Raji (cell line): ENCODE data around the gene EXTL1.

Experiments
- POLR2A ChIP-seq: IDR thresholded peaks from 2 replicates; pipeline ENCODE4 v1.6.1; 2011; ENCODE audit warnings: low read depth, low read length, control low read depth; ENCODE audit not compliant: insufficient read depth

The EXTL1 gene

DNA sequence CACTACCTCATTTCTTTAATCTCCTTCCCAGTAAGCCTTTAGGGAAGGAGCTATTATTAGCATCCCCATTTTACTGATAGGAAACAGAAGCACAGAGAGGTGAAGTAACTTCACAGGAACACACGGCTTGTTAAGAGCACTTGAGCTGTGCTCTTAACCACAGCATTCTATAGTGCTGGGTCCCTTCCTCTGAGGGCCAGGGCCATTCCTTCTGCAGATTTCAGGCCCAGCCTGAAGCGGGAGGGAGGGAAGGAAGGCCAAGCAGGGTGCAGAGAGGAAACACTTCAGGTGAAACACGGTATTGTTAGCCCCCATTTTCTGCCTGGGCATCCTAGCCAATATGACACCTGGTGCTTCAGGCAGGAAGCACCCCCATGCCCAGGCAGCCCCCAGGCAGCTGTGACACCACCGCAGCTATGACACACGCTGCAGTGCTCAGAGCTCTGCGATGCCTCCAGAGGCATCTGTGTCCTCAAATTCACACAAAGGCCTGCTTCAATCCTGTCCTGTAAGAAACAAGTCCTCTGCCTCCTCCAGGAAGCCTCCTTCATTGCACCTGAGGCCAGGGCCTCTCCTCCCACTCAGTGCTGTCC is 4.5 kb upstream of the EXTL1 start:
- no peak for TF ChIP-seq POLR2A

DNA sequence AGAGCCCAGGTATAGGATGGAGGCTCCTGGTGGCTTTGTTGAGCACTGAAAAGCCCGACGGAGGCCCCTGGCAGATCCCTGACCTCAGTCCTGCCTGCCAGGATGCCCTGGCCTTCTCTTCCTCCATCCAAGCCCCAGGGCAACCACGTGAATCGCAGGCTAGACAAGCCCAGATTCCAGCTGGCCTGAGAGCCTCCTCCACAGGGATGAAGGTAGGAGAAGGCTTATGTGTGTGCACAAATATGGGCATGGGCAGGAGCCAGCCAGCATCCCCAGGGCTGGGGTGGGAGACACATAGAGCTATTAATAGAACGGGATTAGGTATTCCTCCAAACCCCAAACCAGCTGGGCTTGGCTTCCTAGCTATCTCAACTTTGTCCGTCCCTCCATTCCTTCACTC is 4.0 kb upstream of the EXTL1 start:
- TF ChIP-seq POLR2A: no peak

DNA sequence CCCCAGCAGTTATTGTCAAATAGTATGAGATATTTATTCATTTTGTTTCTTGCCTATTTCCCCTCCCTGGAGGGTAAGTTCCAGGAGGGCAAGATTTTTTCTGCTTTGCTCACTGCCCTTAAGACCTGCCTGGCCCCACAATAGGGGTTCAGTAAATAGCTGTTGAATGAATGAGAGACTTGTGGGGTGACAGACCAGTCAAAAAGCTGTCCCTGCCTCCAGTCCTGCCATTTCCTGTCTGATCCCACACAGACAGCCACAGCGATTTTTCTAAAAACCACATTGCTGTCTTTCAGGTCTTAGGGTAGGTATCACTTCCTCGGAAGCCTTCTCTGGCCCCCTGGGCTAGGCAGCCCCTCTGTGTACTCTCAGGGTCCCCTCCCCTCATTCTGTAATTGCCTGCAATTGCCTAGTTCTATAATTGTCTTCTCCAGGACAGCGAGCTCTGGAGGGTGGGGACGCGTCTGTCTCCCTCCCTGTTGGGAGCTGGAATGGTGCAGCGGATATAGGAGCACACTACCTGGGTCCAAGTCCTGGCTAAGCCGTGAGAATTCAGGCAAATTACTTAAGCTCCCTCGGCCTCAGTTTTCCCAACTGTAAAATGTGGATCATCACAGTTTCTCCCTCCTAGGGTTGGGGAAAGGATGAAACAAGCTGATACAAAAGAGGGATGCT is 1.8 kb upstream of the EXTL1 start:
- no peak for TF ChIP-seq POLR2A

DNA sequence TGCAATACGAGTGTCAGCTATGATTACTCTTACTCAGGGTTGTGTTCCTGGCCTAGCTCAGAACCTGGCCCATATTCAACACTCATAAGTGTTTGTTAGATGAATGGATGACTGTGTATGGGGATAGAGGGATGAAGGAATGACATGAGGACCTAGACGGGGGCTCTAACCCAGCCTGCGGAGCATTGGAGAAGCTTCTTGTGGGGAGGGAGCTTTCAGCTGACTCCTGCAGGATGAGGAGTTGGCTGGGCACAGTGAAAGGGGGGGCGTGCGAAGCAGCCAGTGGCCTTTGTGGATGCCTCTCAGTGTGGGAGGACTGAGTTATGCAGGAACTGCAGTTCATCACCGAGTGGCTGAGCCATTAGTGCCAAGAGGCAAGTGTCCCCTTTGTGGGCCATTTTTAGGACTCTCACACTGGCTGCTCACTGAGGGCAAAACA is 1.2 kb upstream of the EXTL1 start:
- TF ChIP-seq POLR2A: no peak

DNA sequence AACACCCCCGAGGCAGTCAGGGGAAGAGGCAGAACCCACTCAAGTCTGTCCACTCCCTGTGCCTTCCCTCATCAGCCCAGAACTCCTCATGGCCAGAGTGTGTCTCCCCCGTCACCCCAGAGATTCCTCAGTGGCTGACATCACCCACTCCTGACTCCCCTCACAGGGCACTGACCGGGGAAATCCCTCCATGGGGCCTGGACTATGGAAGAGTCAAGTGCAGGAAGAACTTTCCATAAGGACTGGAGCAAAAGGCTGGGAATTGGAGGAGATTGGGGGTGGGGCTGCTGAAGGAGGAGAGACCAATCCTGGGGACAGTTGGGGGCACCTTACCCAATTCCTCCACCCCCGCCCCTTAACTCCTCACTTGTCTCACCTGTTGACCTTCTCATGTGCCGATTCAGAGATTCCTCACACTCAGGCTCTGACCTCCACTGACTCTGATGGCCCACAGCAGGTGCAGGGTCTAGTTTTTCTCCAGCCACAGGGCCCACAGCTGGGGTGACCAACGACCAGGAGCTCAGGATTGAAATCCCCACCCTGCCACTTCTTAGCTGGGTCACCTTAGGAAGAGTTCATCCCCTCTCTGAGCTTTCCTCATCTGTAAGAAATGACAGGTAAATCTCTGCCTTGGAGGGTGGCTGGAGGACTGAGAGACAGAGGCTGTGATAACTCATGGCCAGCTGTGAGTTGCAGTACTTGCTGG is 481 bp upstream of the EXTL1 start:
- no peak for TF ChIP-seq POLR2A

DNA sequence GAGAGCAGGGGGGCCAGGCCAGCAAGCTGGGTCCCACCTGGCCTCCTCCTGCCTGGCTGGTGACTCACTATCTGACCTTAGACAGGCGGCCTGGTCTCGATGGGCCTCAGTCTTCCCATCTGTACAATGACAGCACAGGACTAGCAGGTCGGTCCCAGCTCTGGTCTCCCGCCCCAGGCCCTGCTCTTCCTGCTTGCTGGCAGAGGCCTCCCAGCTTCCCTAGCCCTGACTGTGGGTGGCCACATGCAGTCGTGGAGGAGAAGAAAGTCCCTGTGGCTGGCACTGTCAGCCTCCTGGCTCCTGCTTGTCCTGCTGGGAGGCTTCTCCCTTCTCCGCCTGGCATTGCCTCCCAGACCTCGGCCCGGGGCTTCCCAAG is 817 bp downstream of the EXTL1 start:
- no peak for TF ChIP-seq POLR2A

- no peak for TF ChIP-seq POLR2A
Measured at GRCh38 chr1:26023009-26023408, 1.4 kb downstream of the EXTL1 start.

DNA sequence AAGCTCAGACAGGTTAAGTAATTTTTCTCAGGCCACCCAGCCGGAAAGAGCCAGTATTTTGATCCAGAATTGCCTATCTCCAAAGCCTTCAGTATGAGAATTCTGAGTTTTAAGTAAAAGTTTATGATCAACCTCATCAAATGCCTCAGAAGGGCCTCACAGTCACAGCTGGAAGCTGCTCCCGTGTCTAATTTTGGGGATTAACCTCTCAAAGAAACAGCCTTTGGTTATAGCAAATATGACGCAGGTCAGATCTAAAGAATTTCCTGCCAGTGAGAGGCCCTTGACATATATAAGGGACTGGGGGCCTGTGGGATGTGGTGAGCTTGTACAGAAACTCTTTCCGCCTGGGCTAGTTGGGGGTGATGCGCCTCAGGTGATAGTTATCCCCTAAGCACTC is 2.3 kb downstream of the EXTL1 start:
- no peak for TF ChIP-seq POLR2A

GRCh38 chr1:26025060-26025459 is 3.5 kb downstream of the EXTL1 start:
- TF ChIP-seq POLR2A: no peak

DNA sequence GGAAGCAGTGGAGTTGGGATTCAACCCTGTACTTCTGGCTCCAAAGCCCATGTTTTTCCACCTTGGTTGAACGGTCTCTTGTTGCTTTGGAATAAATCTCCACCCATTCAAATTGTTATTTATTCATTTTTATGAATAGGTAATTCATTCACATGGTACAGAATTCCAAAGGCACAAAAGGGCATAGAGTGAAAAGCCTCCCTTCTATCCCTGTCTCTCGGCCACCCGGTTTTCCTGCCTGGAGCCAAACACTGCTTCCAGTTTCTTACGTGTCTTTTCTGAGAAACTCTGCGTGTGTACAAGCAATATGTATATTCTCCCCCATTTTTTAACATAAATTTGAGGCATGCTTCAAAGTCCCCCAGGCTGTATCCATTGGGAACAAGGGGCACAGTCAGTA is 3.9 kb downstream of the EXTL1 start:
- no peak for TF ChIP-seq POLR2A

GRCh38 chr1:26027716-26028489 is 6.3 kb downstream of the EXTL1 start:
- TF ChIP-seq POLR2A: no peak

GRCh38 chr1:26028490-26028980 is 7.0 kb downstream of the EXTL1 start:
- no peak for TF ChIP-seq POLR2A

DNA sequence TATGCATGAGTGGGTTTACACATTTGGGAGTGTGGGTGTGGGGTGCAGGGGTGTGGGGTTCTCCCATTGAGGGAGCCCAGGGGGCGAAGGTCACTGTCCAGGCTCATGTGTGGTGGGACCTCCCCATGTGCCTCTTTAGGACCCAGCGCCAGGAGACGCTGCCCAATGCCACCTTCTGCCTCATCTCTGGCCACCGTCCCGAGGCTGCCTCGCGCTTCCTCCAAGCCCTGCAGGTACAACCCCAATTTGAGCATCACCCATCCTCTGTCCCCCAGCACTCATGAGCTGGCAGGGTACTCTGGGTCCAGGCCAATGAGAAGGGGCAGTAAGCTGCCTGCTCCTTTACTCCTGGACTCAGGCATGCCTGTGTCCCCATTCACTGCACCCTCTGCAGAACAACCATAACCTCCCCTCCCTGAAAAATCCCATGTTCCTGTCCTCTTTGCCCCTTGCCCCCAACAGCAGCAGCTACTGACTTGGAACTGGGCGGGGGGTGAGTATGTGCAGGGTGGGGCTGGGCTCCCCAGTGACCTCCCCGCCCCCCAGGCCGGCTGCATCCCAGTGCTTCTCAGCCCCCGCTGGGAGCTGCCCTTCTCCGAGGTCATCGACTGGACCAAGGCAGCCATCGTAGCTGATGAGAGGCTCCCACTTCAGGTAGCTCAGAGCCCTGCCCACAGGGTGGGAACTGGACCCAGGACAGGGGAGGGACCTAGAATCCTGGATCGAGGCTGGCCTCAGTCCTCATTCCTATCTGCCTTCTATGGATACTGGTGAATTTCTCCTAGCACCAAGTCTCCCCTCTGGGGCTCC is 7.7 kb downstream of the EXTL1 start:
- TF ChIP-seq POLR2A: no peak

DNA sequence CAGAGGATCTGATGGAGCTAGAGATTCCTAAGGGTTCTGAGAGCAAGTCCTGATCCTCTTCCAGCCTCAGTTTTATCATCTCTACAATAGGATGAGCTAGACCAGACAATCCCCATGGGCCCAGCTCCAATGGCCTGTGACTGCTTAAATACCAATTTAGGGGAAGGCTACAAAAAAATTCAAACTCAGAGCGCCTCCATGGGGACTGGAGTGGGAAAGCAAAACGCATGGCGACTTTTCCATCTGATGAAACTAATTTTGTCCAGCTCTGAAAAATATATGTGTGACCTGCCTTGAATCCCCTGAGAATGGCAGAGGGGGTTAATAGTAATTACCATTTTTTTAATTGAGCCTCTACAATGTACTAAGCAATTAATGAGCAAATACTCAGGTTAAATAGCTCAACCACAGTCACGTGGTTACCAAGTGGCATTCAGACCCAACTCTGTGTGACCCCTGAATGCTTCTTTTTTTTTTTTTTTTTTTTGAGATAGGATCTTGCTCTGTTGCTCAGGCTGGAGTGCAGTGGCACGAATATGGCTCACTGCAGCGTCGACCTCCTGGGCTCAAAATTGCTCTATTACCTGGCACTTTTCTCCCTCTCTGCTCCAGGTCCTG is 8.4 kb downstream of the EXTL1 start:
- no peak for TF ChIP-seq POLR2A
